22Rv1 (cell line): ENCODE results near the gene DOHH.

Source experiments
- H3K27ac ChIP-seq: fragments of 450-650 bp; 2 replicates; pipeline ENCODE4 v1.5.1; 2017
- ZFX ChIP-seq: fragments of 450-650 bp; IDR thresholded peaks from 2 replicates; pipeline ENCODE4 v1.6.1; 2017; ENCODE audit warnings: antibody characterized with exemption, borderline replicate concordance
- TF ChIP-seq, protein P1 (sequence below): fragments of 450-650 bp; IDR thresholded peaks from 2 replicates; pipeline ENCODE4 v1.5.1; 2017; ENCODE audit warnings: mild to moderate bottlenecking

DOHH gene

DNA sequence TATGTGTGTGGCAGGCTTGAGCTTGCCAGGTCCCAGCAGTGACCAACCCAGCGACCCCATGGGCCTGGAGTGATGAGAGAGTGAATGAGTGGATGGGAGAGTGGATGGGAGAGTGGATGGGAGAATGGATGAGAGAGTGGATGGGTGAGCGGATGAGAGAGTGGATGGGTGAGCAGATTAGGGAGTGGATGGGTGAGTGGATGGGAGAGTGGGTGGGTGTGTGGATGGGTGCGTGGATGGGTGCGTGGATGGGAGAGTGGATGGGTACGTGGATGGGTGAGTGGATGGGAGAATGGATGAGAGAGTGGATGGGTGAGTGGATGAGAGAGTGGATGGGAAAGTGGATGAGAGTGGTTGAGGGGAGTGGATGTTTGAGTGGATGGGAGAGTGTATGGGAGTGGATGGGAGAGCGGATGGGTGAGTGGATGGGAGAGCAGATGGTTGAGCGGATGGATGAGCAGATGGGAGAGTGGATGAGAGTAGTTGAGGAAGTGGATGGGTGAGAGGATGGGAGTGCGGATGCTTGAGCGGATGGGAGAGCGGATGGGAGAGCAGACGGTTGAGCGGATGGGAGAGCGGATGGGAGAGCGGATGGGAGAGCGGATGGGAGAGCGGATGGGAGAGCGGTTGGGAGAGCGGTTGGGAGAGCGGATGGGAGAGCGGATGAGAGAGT is 28.2 kb upstream of the DOHH start:
- TF ChIP-seq ZFX = no peak
- TF ChIP-seq, protein P1, sequence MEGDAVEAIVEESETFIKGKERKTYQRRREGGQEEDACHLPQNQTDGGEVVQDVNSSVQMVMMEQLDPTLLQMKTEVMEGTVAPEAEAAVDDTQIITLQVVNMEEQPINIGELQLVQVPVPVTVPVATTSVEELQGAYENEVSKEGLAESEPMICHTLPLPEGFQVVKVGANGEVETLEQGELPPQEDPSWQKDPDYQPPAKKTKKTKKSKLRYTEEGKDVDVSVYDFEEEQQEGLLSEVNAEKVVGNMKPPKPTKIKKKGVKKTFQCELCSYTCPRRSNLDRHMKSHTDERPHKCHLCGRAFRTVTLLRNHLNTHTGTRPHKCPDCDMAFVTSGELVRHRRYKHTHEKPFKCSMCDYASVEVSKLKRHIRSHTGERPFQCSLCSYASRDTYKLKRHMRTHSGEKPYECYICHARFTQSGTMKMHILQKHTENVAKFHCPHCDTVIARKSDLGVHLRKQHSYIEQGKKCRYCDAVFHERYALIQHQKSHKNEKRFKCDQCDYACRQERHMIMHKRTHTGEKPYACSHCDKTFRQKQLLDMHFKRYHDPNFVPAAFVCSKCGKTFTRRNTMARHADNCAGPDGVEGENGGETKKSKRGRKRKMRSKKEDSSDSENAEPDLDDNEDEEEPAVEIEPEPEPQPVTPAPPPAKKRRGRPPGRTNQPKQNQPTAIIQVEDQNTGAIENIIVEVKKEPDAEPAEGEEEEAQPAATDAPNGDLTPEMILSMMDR = no peak

GRCh38 chr19:3528080-3528479 is 27.6 kb upstream of the DOHH start:
- no peak for TF ChIP-seq ZFX
- TF ChIP-seq, protein P1 = no peak
- H3K27ac ChIP-seq = no peak overlapping the region

More for the DNA sequence above, 28.2 kb upstream of the DOHH start:
- H3K27ac ChIP-seq = no peak overlapping the region

DNA sequence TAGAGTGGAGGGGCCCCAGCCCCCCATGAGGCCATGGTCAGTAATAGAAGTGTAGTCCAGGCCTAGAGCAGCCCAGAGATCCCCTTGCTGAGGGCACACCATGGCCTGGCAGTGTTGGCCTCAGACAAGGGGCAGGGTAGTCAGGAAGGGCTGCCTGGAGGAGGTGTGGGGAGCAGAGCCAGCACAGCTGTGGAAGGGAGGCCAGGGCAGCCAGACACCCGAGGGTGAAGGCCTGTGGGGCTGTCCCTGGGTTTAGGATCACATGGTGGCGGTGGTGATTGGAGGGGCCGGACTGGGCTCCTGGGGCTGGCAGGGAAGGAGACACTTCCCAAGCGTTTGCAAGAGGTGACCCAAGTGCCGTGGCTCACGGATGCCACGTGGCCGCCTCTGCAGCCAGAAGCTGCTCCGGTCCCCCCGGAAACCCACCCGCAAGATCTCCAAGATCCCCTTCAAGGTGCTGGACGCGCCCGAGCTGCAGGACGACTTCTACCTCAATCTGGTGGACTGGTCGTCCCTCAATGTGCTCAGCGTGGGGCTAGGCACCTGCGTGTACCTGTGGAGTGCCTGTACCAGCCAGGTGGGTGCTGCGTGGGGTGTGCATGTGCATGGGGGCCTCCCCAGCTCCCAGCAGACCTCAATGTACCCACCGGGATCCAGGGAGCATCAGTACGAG is 26.9 kb upstream of the DOHH start:
- TF ChIP-seq ZFX = no peak
- TF ChIP-seq, protein P1 = no peak
- no peak overlapping the region for H3K27ac ChIP-seq

- no peak for TF ChIP-seq ZFX
- TF ChIP-seq, protein P1 = peak; percentile 58
- H3K27ac ChIP-seq = no peak overlapping the region
These were observed 26.2 kb upstream of the DOHH start for GRCh38 chr19:3526507-3527237.

- TF ChIP-seq, protein P1 = no peak
- TF ChIP-seq ZFX = no peak
These were observed 24.5 kb upstream of the DOHH start for GRCh38 chr19:3524904-3525451.

DNA sequence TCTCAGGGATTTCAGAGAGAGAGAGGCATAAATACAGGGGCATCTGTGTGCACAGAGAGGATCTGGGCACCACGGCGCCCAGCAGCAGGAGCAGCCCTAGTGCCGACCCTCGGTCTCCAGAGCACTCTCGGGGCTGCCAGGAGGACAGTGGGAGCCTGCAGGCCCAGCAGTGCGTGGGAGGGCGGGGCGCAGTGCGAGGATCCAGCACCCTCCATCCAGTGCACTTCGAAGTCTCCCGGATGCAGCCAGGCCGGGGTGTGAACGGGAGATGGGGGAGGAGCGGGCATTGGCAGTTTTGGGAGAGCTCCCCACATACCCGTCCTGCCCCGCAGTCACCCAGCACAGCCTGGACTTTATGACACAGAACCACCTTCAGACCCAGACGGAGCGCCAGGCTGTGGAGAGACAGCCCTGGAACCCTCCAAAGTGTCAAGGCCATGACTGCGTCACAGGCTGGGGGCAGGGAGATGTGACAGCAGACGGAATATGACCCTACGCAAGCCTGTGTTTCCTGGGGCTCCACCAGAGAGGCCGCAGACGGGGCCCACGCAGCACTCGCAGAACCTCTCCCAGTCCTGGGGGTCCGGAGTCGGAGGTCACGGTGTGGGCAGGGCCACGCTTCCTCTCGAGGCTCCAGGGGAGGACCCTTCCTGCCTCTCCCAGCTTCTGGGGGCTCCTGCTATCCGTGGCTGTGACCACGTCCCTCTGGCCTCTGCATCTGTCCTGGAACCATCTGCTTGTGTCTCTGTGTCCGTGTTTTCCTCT is 23.8 kb upstream of the DOHH start:
- no peak overlapping the region for H3K27ac ChIP-seq
- TF ChIP-seq, protein P1 = no peak
- TF ChIP-seq ZFX = no peak

More at GRCh38 chr19:3524904-3525451, 24.5 kb upstream of the DOHH start:
- H3K27ac ChIP-seq = no peak overlapping the region
